K562 (cell line): Measurements from ENCODE around the gene RSRC1. TPM values are rescaled to one million over a fixed set of nuclear protein-coding genes. Genes with fewer than 3 reads are reported as not detected.

Source experiments
- ATAC-seq: fragments of 200-7000 bp; cut with Tn5 transposase; 3 replicates; pipeline ENCODE4 v1.9.1; 2020; ENCODE audit warnings: moderate library complexity
- BruUV-seq: library from RNA; stranded (reverse); fragments of 400-500 nt; replicated peaks from 2 replicates; lab custom pipeline; 2021; lab: Mats Ljungman, UMichigan
- CTCF ChIA-PET: fragments of 300-600 bp; formaldehyde crosslinking; extraction: SDS; loops from one replicate; lab custom pipeline; 2021; ENCODE audit warnings: low intra/inter-chr PET ratio; lab: Yijun Ruan, JAX
- POLR2A ChIA-PET: fragments of 300-600, 350-650 bp; sonication (Branson Sonifier 250); formaldehyde crosslinking; extraction: SDS; loops from one replicate; lab custom pipeline; 2021; ENCODE audit warnings: antibody characterized with exemption, inconsistent platforms; lab: Yijun Ruan, JAX
- DNase-seq, 4 experiments: peaks; one replicate each; pipeline versions ENCODE4 v3.0.0 to v3.0.0-alpha.2; 2011 to 2018; ENCODE audit warnings: low spot score in 3 of 4, mixed read lengths in 3 of 4; ENCODE audit errors: extremely low read depth in 1 of 4
- FAIRE-seq: peaks from 2 replicates; lab custom pipeline; 2011; peaks lifted over from hg19 to GRCh38; lab: Jason Lieb, UNC
- H2AFZ ChIP-seq: 2 replicates; pipeline ENCODE4 v1.6.0; 2011; ENCODE audit warnings: low read depth, low read length, control low read depth, inconsistent platforms
- H3K27ac ChIP-seq: fragments of 200-600 bp; 3 replicates; pipeline ENCODE4 v1.8.0; 2011; ENCODE audit warnings: low read depth, mild to moderate bottlenecking, control low read depth, inconsistent platforms, low read length, moderate library complexity, mixed read lengths; ENCODE audit errors: extremely low read depth
- H3K27me3 ChIP-seq, 2 experiments: fragments of 300-600 bp in 1 of 2; 2 replicates in 1 of 2; 3 replicates in 1 of 2; pipeline versions ENCODE4 v1.6.0 to v1.8.0; 2011; ENCODE audit warnings: inconsistent platforms in 2 of 2, low read length in 2 of 2, mild to moderate bottlenecking in 1 of 2, mixed read lengths in 1 of 2, moderate library complexity in 1 of 2; ENCODE audit not compliant: control insufficient read depth in 2 of 2, insufficient read depth in 2 of 2
- H3K36me3 ChIP-seq: fragments of 300-600 bp; 3 replicates; pipeline ENCODE4 v1.8.0; 2011; ENCODE audit warnings: mild to moderate bottlenecking, low read length, inconsistent platforms; ENCODE audit not compliant: control insufficient read depth, insufficient read depth
- H3K4me1 ChIP-seq, 2 experiments: fragments of 200-600 bp in 1 of 2; replicated peaks in 1 of 2; 2 replicates in 1 of 2; 3 replicates in 1 of 2; pipeline versions ENCODE4 v1.5.1 to v1.8.0; 2011; ENCODE audit warnings: inconsistent platforms in 2 of 2, low read length in 2 of 2, mild to moderate bottlenecking in 1 of 2, mixed read lengths in 1 of 2, moderate library complexity in 1 of 2; ENCODE audit not compliant: control insufficient read depth in 2 of 2, insufficient read depth in 2 of 2
- H3K4me2 ChIP-seq: 2 replicates; pipeline ENCODE4 v1.6.1; 2011; ENCODE audit warnings: low read length, control low read depth, inconsistent platforms, mixed read lengths; ENCODE audit not compliant: insufficient read depth
- H3K4me3 ChIP-seq: fragments of 200-600 bp; sonication (generic), shearing (Covaris generic); 2 replicates; pipeline ENCODE4 v1.5.1; 2016; ENCODE audit warnings: control low read depth, inconsistent platforms
- H3K79me2 ChIP-seq: fragments of 200-600 bp; 3 replicates; pipeline ENCODE4 v1.8.0; 2011; ENCODE audit warnings: low read length, inconsistent platforms; ENCODE audit not compliant: control insufficient read depth, insufficient read depth
- H3K9ac ChIP-seq, 2 experiments: 2 replicates each; pipeline versions ENCODE4 v1.6.0 to v1.6.1; 2011; ENCODE audit warnings: low read depth in 2 of 2, low read length in 2 of 2, control low read depth in 1 of 2, inconsistent platforms in 1 of 2, mild to moderate bottlenecking in 1 of 2, mixed read lengths in 1 of 2; ENCODE audit not compliant: insufficient read depth in 1 of 2
- H3K9me1 ChIP-seq: one replicate; pipeline ENCODE4 v1.6.0; 2011; ENCODE audit warnings: inconsistent platforms, mild to moderate bottlenecking, low read length, moderate library complexity; ENCODE audit not compliant: control insufficient read depth, insufficient read depth
- H3K9me3 ChIP-seq: replicated peaks from 2 replicates; pipeline ENCODE4 v1.5.1; 2011; ENCODE audit warnings: low read depth, low read length, inconsistent platforms; ENCODE audit not compliant: control insufficient read depth, insufficient read depth
- H4K20me1 ChIP-seq: replicated peaks from 2 replicates; pipeline ENCODE4 v1.6.1; 2011; ENCODE audit warnings: low read length, inconsistent platforms, mixed read lengths; ENCODE audit not compliant: control insufficient read depth, insufficient read depth
- CREB1 ChIP-seq, 2 experiments: sonication (generic) in 1 of 2; formaldehyde crosslinking in 1 of 2; IDR thresholded peaks; 2 replicates each; pipeline versions ENCODE4 v1.6.1 to v1.8.0; 2012 to 2022; ENCODE audit warnings: inconsistent platforms in 1 of 2, mild to moderate bottlenecking in 1 of 2, missing genetic modification reagents in 1 of 2, moderate library complexity in 1 of 2
- EZH2 ChIP-seq: IDR thresholded peaks from 2 replicates; pipeline ENCODE4 v1.6.1; 2012; ENCODE audit warnings: low read depth, mild to moderate bottlenecking, inconsistent platforms, low read length, borderline replicate concordance
- MYNN ChIP-seq, 2 experiments: sonication (generic); formaldehyde crosslinking in 1 of 2; IDR thresholded peaks; 2 replicates each; pipeline versions ENCODE4 v1.5.0 to v1.6.1; 2016 to 2020; ENCODE audit warnings: antibody characterized with exemption in 1 of 2, missing genetic modification reagents in 1 of 2
- NFE2L1 ChIP-seq: fragments of 450-650 bp; IDR thresholded peaks from 2 replicates; pipeline ENCODE4 v1.6.1; 2016; ENCODE audit warnings: missing genetic modification characterization, low read depth, mild to moderate bottlenecking, missing compliant biosample characterization, moderate library complexity, borderline replicate concordance
- WGBS: fragments of 100-300 bp; shearing (Covaris generic); methylation state at CpG from one replicate; pipeline ENCODE4 v1.1.6; 2016; ENCODE audit warnings: low coverage, mixed read lengths; ENCODE audit not compliant: insufficient coverage; ENCODE audit errors: missing lambda C conversion rate; 5-methylcytosine and 5-hydroxymethylcytosine counted together
- in situ Hi-C: fragments of 300-500 bp; cut with MboI; formaldehyde crosslinking; loops from 4 replicates; pipeline ENCODE4 v1.15.0; 2018; ENCODE audit warnings: inconsistent platforms, mixed read lengths
- intact Hi-C: fragments of 100-400 bp; cut with micrococcal nuclease; formaldehyde crosslinking; loops from 2 replicates; pipeline ENCODE4 v1.14.2; 2022
- polyA plus RNA-seq, 8 experiments: library from polyadenylated mRNA; depleted of rRNA in 4 of 8; stranded (reverse) in 5 of 8; unstranded in 3 of 8; fragments of >200 nt; fragmentation: Nextera tagmentation in 2 of 8; fragmentation: Illumina TruSeq in 1 of 8; extraction: Ambion mirVana in 2 of 8; extraction: Trizol in 1 of 8; gene quantifications; 2 replicates each; pipeline versions ENCODE4 v1.2.1 to v1.2.3, GENCODE V29; 2011 to 2014; ENCODE audit warnings: inconsistent platforms in 1 of 8, missing spikeins in 1 of 8
- total RNA-seq, 7 experiments: library from RNA; depleted of rRNA in 6 of 7; stranded (reverse); fragments of >200 nt in 6 of 7; fragmentation: Illumina TruSeq in 2 of 7; extraction: Trizol in 2 of 7; gene quantifications; 2 replicates each; pipeline versions ENCODE4 v1.2.1 to v1.2.3, GENCODE V29; 2011 to 2021; ENCODE audit warnings: low replicate concordance in 1 of 7

The RSRC1 gene
- total and polyA plus RNA-seq, 9 of the 15 experiments (the other 6 are each of a cell fraction or from before 2014, with no cell fraction given), result 19.3 to 128 (median 75.5) TPM

GRCh38 chr3:158354713-158355112 is 244.8 kb downstream of the RSRC1 start:
- no peak overlapping the region for H3K9ac ChIP-seq
- H3K4me1 ChIP-seq, result no peaks in the 10 kb centered on the region
- no peaks in the 10 kb centered on the region for H3K27me3 ChIP-seq
- FAIRE-seq (no peak), ATAC-seq (no peak)
- no peak overlapping the region for H2AFZ ChIP-seq
- 86% methylated on average over 2 of the region's 2 CpGs for WGBS
- no peaks in the 10 kb centered on the region for H3K9me1 ChIP-seq
- in situ Hi-C loops, result no loop called here
- H3K79me2 ChIP-seq, result no peaks in the 10 kb centered on the region
- BruUV-seq, result no TSS peak
- H3K27ac ChIP-seq, result no peak overlapping the region
- CTCF ChIA-PET, result no interaction called here
- intact Hi-C loops, result no loop called here
- no peak overlapping the region for H3K4me2 ChIP-seq
- no peak for TF ChIP-seq NFE2L1 (tag)
- no peak for TF ChIP-seq EZH2
- TF ChIP-seq CREB1 (IDR thresholded peaks at IDR 0.05), result no peak
- TF ChIP-seq CREB1 (CRISPR knock-in tag; IDR thresholded peaks at IDR 0.05), result no peak
- TF ChIP-seq MYNN (IDR thresholded peaks at IDR 0.05), result no peak
- TF ChIP-seq MYNN (CRISPR knock-in tag; IDR thresholded peaks at IDR 0.05), result no peak
- TF ChIP-seq, all 486 proteins: peak for 0
- Histone ChIP-seq H4K20me1 (no peaks in the 10 kb centered on the region), H3K36me3 (no peaks in the 10 kb centered on the region), H3K9me3 (no peaks in the 10 kb centered on the region), H3K4me3 (no peak overlapping the region)
- POLR2A ChIA-PET, result interaction anchor here (0.7 kb wide), 1 partner anchor 9 kb away, joined by 3 read pairs; no protein-coding TSS in a partner anchor
- no peak for DNase-seq
